Iris pigment epithelial cell (primary cell): ENCODE measurements around the gene FHAD1.
A peak's percentile ranks its signal among the peaks of the same experiment; 100 is the strongest.
"Not testable (repeated sequence)": the region's sequence is repeated elsewhere in the genome, so short reads cannot be mapped to it uniquely, and the experiment has no call there.

Experiments
- DNase-seq: peaks from one replicate; pipeline ENCODE4 v3.0.0-alpha.2; 2011; ENCODE audit warnings: low read depth

Gene FHAD1

GRCh38 chr1:15305468-15305770 is 58.4 kb downstream of the FHAD1 start:
- peak; percentile 37 for DNase-seq

- DNase-seq, result not testable (repeated sequence)
These were observed 59.3 kb downstream of the FHAD1 start for GRCh38 chr1:15306352-15306751.

GRCh38 chr1:15308135-15308534 is 61.1 kb downstream of the FHAD1 start:
- DNase-seq, result no peak

GRCh38 chr1:15308621-15309027 is 61.6 kb downstream of the FHAD1 start:
- no peak for DNase-seq

- no peak for DNase-seq
These were observed 62.7 kb downstream of the FHAD1 start for GRCh38 chr1:15309687-15310086.

- no peak for DNase-seq
These were observed 63.5 kb downstream of the FHAD1 start for GRCh38 chr1:15310544-15310943.

GRCh38 chr1:15311122-15311822 is 64.2 kb downstream of the FHAD1 start:
- DNase-seq, result no peak

GRCh38 chr1:15311880-15312279 is 64.9 kb downstream of the FHAD1 start:
- DNase-seq, result peak; percentile 22

GRCh38 chr1:15312626-15313411 is 65.8 kb downstream of the FHAD1 start:
- DNase-seq, result no peak

- no peak for DNase-seq
These were observed 67.6 kb downstream of the FHAD1 start for GRCh38 chr1:15314328-15315281.

GRCh38 chr1:15315815-15316214 is 68.8 kb downstream of the FHAD1 start:
- DNase-seq, result no peak

- no peak for DNase-seq
These were observed 69.5 kb downstream of the FHAD1 start for GRCh38 chr1:15316510-15316909.

- no peak for DNase-seq
These were observed 73.2 kb downstream of the FHAD1 start for GRCh38 chr1:15320267-15320666.

GRCh38 chr1:15321601-15322000 is 74.6 kb downstream of the FHAD1 start:
- DNase-seq, result no peak

GRCh38 chr1:15322648-15323350 is 75.8 kb downstream of the FHAD1 start:
- no peak for DNase-seq

- peak; percentile 72 for DNase-seq
These were observed 76.4 kb downstream of the FHAD1 start for GRCh38 chr1:15323351-15323988.

GRCh38 chr1:15323989-15324868 is 77.2 kb downstream of the FHAD1 start:
- no peak for DNase-seq

- no peak for DNase-seq
These were observed 77.9 kb downstream of the FHAD1 start for GRCh38 chr1:15324869-15325335.

- no peak for DNase-seq
These were observed 78.5 kb downstream of the FHAD1 start for GRCh38 chr1:15325375-15326085.
